Breast epithelium (tissue), 3 donors: Measurements from ENCODE around the gene ABCA1.

Experiments
- POLR2A ChIP-seq: fragments of 450-650 bp; IDR thresholded peaks from one replicate; pipeline ENCODE4 v1.6.1; 2016; ENCODE audit warnings: antibody characterized with exemption, mild to moderate bottlenecking, moderate library complexity
- POLR2AphosphoS5 ChIP-seq, 3 donors: sonication (generic); formaldehyde crosslinking; IDR thresholded peaks; one replicate each; pipeline ENCODE4 v1.6.1; 2017; ENCODE audit warnings: antibody characterized with exemption in 3 of 3
- TF ChIP-seq, protein P1 (sequence below), 3 donors: fragments of 450-650 bp; IDR thresholded peaks; one replicate each; pipeline ENCODE4 v1.5.1; 2016 to 2017; ENCODE audit warnings: antibody characterized with exemption in 3 of 3, mild to moderate bottlenecking in 3 of 3, moderate library complexity in 3 of 3

DNA sequence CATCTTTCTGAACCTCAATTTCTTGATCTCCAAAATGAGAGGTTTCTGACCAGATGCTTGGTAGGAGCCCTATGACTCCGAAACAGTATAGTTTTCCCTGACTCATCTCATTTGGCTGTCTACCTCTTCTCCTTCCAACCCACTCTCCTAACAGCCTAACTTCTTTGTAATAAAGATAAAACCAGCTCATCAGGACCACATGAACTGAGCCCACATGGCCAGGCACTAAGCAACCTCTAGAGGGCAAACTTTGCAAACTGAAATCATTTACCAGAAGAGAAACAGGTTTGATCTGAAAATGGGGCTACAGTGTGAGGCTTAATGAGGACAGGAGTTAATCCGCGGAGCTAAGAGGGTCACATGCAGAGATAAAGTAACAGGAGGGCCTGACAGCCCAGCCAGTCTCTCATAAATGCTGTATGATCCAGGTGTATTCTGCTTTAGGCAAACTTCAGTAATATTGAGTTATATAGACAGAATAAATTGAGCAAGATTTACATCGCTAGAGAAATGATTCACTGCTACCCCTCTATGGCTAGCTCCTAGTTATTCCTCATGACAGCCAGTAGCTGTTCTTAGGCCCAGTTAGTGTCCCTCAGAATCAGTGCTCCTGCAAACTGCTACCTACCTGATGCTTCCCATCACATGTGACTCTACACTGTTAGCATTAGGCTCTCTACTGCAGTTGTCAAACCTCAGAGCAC is 64.6 kb downstream of the ABCA1 start:
- TF ChIP-seq POLR2A, result no peak
- TF ChIP-seq, protein P1, sequence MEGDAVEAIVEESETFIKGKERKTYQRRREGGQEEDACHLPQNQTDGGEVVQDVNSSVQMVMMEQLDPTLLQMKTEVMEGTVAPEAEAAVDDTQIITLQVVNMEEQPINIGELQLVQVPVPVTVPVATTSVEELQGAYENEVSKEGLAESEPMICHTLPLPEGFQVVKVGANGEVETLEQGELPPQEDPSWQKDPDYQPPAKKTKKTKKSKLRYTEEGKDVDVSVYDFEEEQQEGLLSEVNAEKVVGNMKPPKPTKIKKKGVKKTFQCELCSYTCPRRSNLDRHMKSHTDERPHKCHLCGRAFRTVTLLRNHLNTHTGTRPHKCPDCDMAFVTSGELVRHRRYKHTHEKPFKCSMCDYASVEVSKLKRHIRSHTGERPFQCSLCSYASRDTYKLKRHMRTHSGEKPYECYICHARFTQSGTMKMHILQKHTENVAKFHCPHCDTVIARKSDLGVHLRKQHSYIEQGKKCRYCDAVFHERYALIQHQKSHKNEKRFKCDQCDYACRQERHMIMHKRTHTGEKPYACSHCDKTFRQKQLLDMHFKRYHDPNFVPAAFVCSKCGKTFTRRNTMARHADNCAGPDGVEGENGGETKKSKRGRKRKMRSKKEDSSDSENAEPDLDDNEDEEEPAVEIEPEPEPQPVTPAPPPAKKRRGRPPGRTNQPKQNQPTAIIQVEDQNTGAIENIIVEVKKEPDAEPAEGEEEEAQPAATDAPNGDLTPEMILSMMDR (IDR thresholded peaks at IDR 0.05), result peak; percentile 33 to 57 (median 57)
- no peak for TF ChIP-seq POLR2AphosphoS5 (IDR thresholded peaks at IDR 0.05)
